GM19468 (cell line): ENCODE measurements around the gene COX5A.

ENCODE experiments used
- ATAC-seq: cut with Tn5 transposase; IDR thresholded peaks from one replicate; pipeline ENCODE4 v1.9.1; 2021; ENCODE audit warnings: mild to moderate bottlenecking, moderate library complexity, moderate number of reproducible peaks; ENCODE audit not compliant: unreplicated experiment; ENCODE audit errors: extremely low read depth

Gene COX5A

GRCh38 chr15:74873036-74873755 is 64.7 kb downstream of the COX5A start, which contains the start of gene SCAMP2:
Gene SCAMP2 (minus strand): TSS chr15:74873365. CDS start chr15:74873255, 110 bp downstream.
- peak; percentile 64 for ATAC-seq

- ATAC-seq = no peak
These were observed 65.2 kb downstream of the COX5A start for GRCh38 chr15:74872702-74873035.

- ATAC-seq = no peak
These were observed 67.2 kb downstream of the COX5A start for GRCh38 chr15:74870436-74871215.
